IMR-90 (cell line): ENCODE measurements around the gene USP7.

Experiments used
- CEBPB ChIP-seq: IDR thresholded peaks from 2 replicates; pipeline ENCODE4 v1.6.1; 2012; ENCODE audit warnings: low read depth, low read length, improper control_type of control experiment
- MXI1 ChIP-seq: IDR thresholded peaks from 2 replicates; pipeline ENCODE4 v1.6.1; 2012; ENCODE audit warnings: low read depth, mild to moderate bottlenecking, low read length, moderate library complexity, borderline replicate concordance
- POLR2A ChIP-seq: IDR thresholded peaks from 2 replicates; pipeline ENCODE4 v1.6.1; 2012; ENCODE audit warnings: mild to moderate bottlenecking, low read depth, low read length

DNA sequence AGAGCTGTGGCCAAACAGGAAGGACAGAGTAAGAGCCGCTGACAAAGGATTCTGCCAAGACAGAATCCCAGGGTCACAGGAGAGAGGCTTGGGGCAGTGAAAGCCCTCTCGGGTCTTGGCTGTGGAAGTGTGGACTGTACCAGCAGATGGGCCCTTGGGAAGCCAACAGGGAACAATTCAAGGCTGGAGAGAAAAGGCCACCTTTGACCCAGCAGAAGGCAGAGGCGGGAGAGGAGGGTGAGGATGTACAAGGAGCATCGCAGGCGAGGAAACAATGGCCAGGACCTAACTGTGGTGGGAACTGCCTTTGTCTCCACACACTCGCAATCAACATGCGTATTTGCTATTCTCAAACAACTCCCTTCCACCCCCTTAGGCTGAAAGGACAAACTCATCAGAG is 110.6 kb downstream of the USP7 start:
- TF ChIP-seq CEBPB = no peak
- no peak for TF ChIP-seq POLR2A
- TF ChIP-seq MXI1 = no peak
